GM23338 (cell line): ENCODE results near the gene DNAJC5G. TPM values are rescaled to one million over a fixed set of nuclear protein-coding genes. Genes with fewer than 3 reads are reported as not detected.

Experiments used
- ATAC-seq: fragments of 200-7000 bp; cut with Tn5 transposase; 3 replicates; pipeline ENCODE4 v1.9.1; 2020
- DNase-seq: peaks from one replicate; pipeline ENCODE4 v3.0.0-alpha.2; 2015; ENCODE audit warnings: low spot score
- H2AFZ ChIP-seq: fragments of 200-600 bp; sonication (generic); 2 replicates; pipeline ENCODE4 v1.8.0; 2016; ENCODE audit warnings: antibody characterized with exemption, mild to moderate bottlenecking, moderate library complexity
- H3F3A ChIP-seq: fragments of 200-600 bp; sonication (generic); replicated peaks from 2 replicates; pipeline ENCODE4 v1.8.0; 2017; ENCODE audit warnings: antibody characterized with exemption, mixed run types, low read depth
- H3K27ac ChIP-seq: fragments of 200-600 bp; sonication (generic); 2 replicates; pipeline ENCODE4 v1.6.1; 2016; ENCODE audit warnings: low read depth
- H3K27me3 ChIP-seq: fragments of 200-600 bp; sonication (generic); 2 replicates; pipeline ENCODE4 v1.8.0; 2016; ENCODE audit warnings: mild to moderate bottlenecking, mixed run types, moderate library complexity; ENCODE audit not compliant: insufficient read depth
- H3K36me3 ChIP-seq: fragments of 200-600 bp; sonication (generic); 2 replicates; pipeline ENCODE4 v1.8.0; 2016; ENCODE audit warnings: mild to moderate bottlenecking; ENCODE audit not compliant: insufficient read depth
- H3K4me1 ChIP-seq: fragments of 200-600 bp; sonication (generic); 2 replicates; pipeline ENCODE4 v1.8.0; 2016; ENCODE audit warnings: mild to moderate bottlenecking, moderate library complexity; ENCODE audit not compliant: insufficient read depth
- H3K4me2 ChIP-seq: fragments of 200-600 bp; sonication (generic); 2 replicates; pipeline ENCODE4 v1.7.1; 2017; ENCODE audit warnings: mixed run types
- H3K4me3 ChIP-seq: fragments of 200-600 bp; sonication (generic); 2 replicates; pipeline ENCODE4 v1.6.1; 2016; ENCODE audit warnings: mixed run types
- H3K79me2 ChIP-seq: fragments of 200-600 bp; sonication (generic); replicated peaks from 2 replicates; pipeline ENCODE4 v1.8.0; 2017; ENCODE audit warnings: mild to moderate bottlenecking; ENCODE audit not compliant: insufficient read depth
- H3K9me2 ChIP-seq: fragments of 200-600 bp; sonication (generic); 2 replicates; pipeline ENCODE4 v1.8.0; 2017; ENCODE audit not compliant: insufficient read depth
- H4K20me1 ChIP-seq: fragments of 200-600 bp; sonication (generic); replicated peaks from 2 replicates; pipeline ENCODE4 v1.8.0; 2017; ENCODE audit warnings: mild to moderate bottlenecking; ENCODE audit not compliant: insufficient read depth
- H3K27ac Mint-ChIP-seq: 2 replicates; pipeline ENCODE4 v1.8.0; 2020; ENCODE audit warnings: inconsistent platforms, mild to moderate bottlenecking, moderate library complexity, mixed read lengths
- H3K27me3 Mint-ChIP-seq: 3 replicates; pipeline ENCODE4 v1.8.0; 2022; ENCODE audit warnings: low read depth, mild to moderate bottlenecking, moderate library complexity, mixed read lengths, inconsistent platforms; ENCODE audit not compliant: insufficient read depth, poor library complexity
- H3K36me3 Mint-ChIP-seq: 3 replicates; pipeline ENCODE4 v1.8.0; 2021; ENCODE audit warnings: low read depth, mild to moderate bottlenecking, inconsistent platforms, moderate library complexity, mixed read lengths
- H3K4me1 Mint-ChIP-seq: 3 replicates; pipeline ENCODE4 v1.8.0; 2020; ENCODE audit warnings: mild to moderate bottlenecking, inconsistent platforms, mixed read lengths
- H3K4me3 Mint-ChIP-seq: 3 replicates; pipeline ENCODE4 v1.8.0; 2021; ENCODE audit warnings: moderate library complexity, mild to moderate bottlenecking, inconsistent platforms, mixed read lengths
- H3K9me3 Mint-ChIP-seq: 3 replicates; pipeline ENCODE4 v1.8.0; 2020; ENCODE audit warnings: moderate library complexity, mild to moderate bottlenecking, inconsistent platforms, mixed read lengths
- CREB1 ChIP-seq: fragments of 250-450 bp; sonication (Bioruptor Pico); IDR thresholded peaks from 2 replicates; pipeline ENCODE4 v1.5.0; 2020; ENCODE audit warnings: low read depth, mild to moderate bottlenecking, moderate library complexity
- ETS1 ChIP-seq: IDR thresholded peaks from 2 replicates; pipeline ENCODE4 v1.6.1; 2016; ENCODE audit warnings: antibody characterized with exemption
- EZH2 ChIP-seq: fragments of 200-600 bp; sonication (generic); IDR thresholded peaks from one replicate; pipeline ENCODE4 v1.8.0; 2017; ENCODE audit warnings: antibody characterized with exemption, mild to moderate bottlenecking, low read depth; ENCODE audit not compliant: unreplicated experiment
- EZH2phosphoT487 ChIP-seq: fragments of 200-600 bp; sonication (generic); IDR thresholded peaks from one replicate; pipeline ENCODE4 v1.8.1; 2018; ENCODE audit warnings: antibody characterized with exemption; ENCODE audit not compliant: unreplicated experiment
- JUNB ChIP-seq: IDR thresholded peaks from one replicate; pipeline ENCODE4 v1.6.1; 2016; ENCODE audit warnings: antibody characterized with exemption; ENCODE audit not compliant: unreplicated experiment
- NANOG ChIP-seq: IDR thresholded peaks from 2 replicates; pipeline ENCODE4 v1.6.1; 2016; ENCODE audit warnings: antibody characterized with exemption, borderline replicate concordance
- REST ChIP-seq: IDR thresholded peaks from one replicate; pipeline ENCODE4 v1.6.1; 2018; ENCODE audit warnings: antibody characterized with exemption; ENCODE audit not compliant: unreplicated experiment
- STAT1 ChIP-seq: IDR thresholded peaks from one replicate; pipeline ENCODE4 v1.6.1; 2016; ENCODE audit warnings: antibody characterized with exemption; ENCODE audit not compliant: unreplicated experiment
- ZNF114 ChIP-seq: fragments of 250-450 bp; sonication (Bioruptor Pico); IDR thresholded peaks from 2 replicates; pipeline ENCODE4 v1.5.0; 2020; ENCODE audit warnings: mild to moderate bottlenecking, moderate library complexity
- ZNF331 ChIP-seq: fragments of 250-450 bp; sonication (Bioruptor Pico); IDR thresholded peaks from 2 replicates; pipeline ENCODE4 v1.5.0; 2020; ENCODE audit warnings: low read depth, mild to moderate bottlenecking, moderate library complexity
- polyA plus RNA-seq: library from polyadenylated mRNA; unstranded; fragments of >200 nt; fragmentation: Nextera tagmentation; extraction: Ambion mirVana; gene quantifications from 2 replicates; pipeline ENCODE4 v1.2.1, GENCODE V29; 2016
- total RNA-seq: library from RNA; depleted of rRNA; stranded (reverse); fragments of >200 nt; shearing (Covaris generic); gene quantifications from 2 replicates; pipeline ENCODE4 v1.2.3, GENCODE V29; 2014
- TF ChIP-seq, protein P1 (sequence below), 2 experiments: fragments of 200-600 bp in 1 of 2; sonication (generic) in 1 of 2; conservative IDR thresholded peaks; 2 replicates each; pipeline versions ENCODE4 v1.5.1 to v1.6.1; 2016 to 2017; ENCODE audit warnings: antibody characterized with exemption in 2 of 2, low read depth in 2 of 2, mild to moderate bottlenecking in 2 of 2, moderate library complexity in 1 of 2

The DNAJC5G gene
- total and polyA plus RNA-seq, 2 experiments from 2014 or later: 0.59 TPM; not detected in 1

DNA sequence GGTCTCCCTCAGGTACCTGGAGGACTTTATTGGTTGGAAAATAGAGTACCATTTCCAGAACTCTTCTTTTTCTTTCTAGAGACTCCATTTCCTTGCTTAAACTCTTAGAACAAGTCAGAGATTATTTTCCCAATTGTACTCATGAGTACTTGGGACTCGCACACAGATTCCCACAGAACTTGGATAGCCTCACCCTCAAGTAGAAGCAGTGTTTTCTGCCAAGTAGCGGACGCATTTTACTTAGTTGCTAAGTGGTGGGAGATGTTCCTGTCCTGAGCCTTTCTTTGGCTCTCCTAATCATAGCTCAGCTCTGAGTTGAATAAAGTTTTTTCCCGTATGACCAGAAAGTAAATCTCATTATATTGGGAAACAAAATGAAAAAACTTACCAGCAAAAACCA lies 29.6 kb upstream of the DNAJC5G start (continued):
- TF ChIP-seq REST (no peak), EZH2phosphoT487 (no peak), JUNB (no peak), EZH2 (no peak), ZNF114 (CRISPR knock-in tag) (no peak), ZNF331 (CRISPR knock-in tag) (no peak), STAT1 (no peak), NANOG (no peak)
- TF ChIP-seq, protein P1, sequence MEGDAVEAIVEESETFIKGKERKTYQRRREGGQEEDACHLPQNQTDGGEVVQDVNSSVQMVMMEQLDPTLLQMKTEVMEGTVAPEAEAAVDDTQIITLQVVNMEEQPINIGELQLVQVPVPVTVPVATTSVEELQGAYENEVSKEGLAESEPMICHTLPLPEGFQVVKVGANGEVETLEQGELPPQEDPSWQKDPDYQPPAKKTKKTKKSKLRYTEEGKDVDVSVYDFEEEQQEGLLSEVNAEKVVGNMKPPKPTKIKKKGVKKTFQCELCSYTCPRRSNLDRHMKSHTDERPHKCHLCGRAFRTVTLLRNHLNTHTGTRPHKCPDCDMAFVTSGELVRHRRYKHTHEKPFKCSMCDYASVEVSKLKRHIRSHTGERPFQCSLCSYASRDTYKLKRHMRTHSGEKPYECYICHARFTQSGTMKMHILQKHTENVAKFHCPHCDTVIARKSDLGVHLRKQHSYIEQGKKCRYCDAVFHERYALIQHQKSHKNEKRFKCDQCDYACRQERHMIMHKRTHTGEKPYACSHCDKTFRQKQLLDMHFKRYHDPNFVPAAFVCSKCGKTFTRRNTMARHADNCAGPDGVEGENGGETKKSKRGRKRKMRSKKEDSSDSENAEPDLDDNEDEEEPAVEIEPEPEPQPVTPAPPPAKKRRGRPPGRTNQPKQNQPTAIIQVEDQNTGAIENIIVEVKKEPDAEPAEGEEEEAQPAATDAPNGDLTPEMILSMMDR (conservative IDR thresholded peaks at IDR 0.05; ENCODE audit: low read depth in 2 of 2): no peak

DNA sequence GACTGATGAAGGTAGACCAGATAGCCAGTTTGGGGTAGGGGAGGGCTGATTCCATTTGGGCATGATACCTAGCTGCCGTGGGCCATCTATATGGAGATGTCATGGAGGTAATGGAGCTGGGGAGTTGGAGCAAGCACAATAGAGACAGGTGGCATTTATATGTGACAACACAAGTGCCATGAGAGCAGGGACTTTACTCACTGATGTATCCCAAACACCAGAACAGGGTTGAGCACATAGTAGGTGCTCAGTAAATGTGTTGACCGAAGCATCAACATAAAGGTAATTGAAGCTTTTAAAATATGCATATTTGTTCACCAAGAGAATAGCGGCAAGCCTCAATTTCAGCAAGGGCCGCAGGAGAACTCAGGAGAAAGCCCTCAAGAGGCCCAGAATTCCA lies 27.3 kb upstream of the DNAJC5G start:
- Mint-ChIP-seq H3K4me3 (no peak overlapping the region), H3K27ac (no peak overlapping the region), H3K4me1 (peaks cover 18% of the 10 kb centered on the region), H3K9me3 (no peaks in the 10 kb centered on the region; the same call in 2 of the 3 replicates), H3K27me3 (peaks cover 23% of the 10 kb centered on the region), H3K36me3 (peaks cover 19% of the 10 kb centered on the region)
- no peak for ATAC-seq
- no peak overlapping the region for H2AFZ ChIP-seq
- no peaks in the 10 kb centered on the region; the same call in 1 of the 2 replicates for H4K20me1 ChIP-seq
- no peak overlapping the region for H3K4me2 ChIP-seq
- H3K9me2 ChIP-seq: no peaks in the 10 kb centered on the region
- H3K27ac ChIP-seq: no peak overlapping the region
- H3K36me3 ChIP-seq: 0 out of 2 replicates have a peak, but pooled peaks cover under 1% of the 10 kb centered on the region
- H3K4me1 ChIP-seq: peaks cover 10% of the 10 kb centered on the region
- no peaks in the 10 kb centered on the region for H3K79me2 ChIP-seq
- no peak overlapping the region for H3K4me3 ChIP-seq
- H3K27me3 ChIP-seq: peaks cover 14% of the 10 kb centered on the region
- DNase-seq: no peak
- H3F3A ChIP-seq: peaks cover 17% of the 10 kb centered on the region
- TF ChIP-seq ZNF331 (CRISPR knock-in tag) (no peak), ZNF114 (CRISPR knock-in tag) (no peak), CREB1 (no peak), REST (no peak), ETS1 (no peak)
